Mesothelial cell of epicardium (in vitro differentiated cells): ENCODE results near the gene SH3GLB2. TPM values are rescaled to one million over a fixed set of nuclear protein-coding genes. Genes with fewer than 3 reads are reported as not detected.

Source experiments
- DNase-seq, 2 experiments: peaks; one replicate each; pipeline ENCODE4 v3.0.0; 2021; ENCODE audit warnings: low spot score in 2 of 2; ENCODE audit not compliant: unreplicated experiment in 2 of 2
- H3K27ac Mint-ChIP-seq: 2 replicates; pipeline ENCODE4 v1.8.0; 2021; ENCODE audit warnings: mixed read lengths
- H3K27me3 Mint-ChIP-seq: 2 replicates; pipeline ENCODE4 v1.8.0; 2021; ENCODE audit warnings: low read depth, mixed read lengths
- H3K36me3 Mint-ChIP-seq: 2 replicates; pipeline ENCODE4 v1.8.0; 2021; ENCODE audit warnings: mixed read lengths
- H3K4me1 Mint-ChIP-seq: 2 replicates; pipeline ENCODE4 v1.8.0; 2021; ENCODE audit warnings: mixed read lengths
- H3K4me3 Mint-ChIP-seq: 2 replicates; pipeline ENCODE4 v1.8.0; 2021; ENCODE audit warnings: mild to moderate bottlenecking, moderate library complexity, mixed read lengths
- H3K9me3 Mint-ChIP-seq: 2 replicates; pipeline ENCODE4 v1.8.0; 2021; ENCODE audit warnings: mixed read lengths
- total RNA-seq: library from RNA; stranded (reverse); gene quantifications from 3 replicates; pipeline ENCODE4 v1.2.1, GENCODE V29; 2021
- TF ChIP-seq, protein P1 (sequence below): fragments of 200-600 bp; sonication (generic); IDR thresholded peaks from one replicate; pipeline ENCODE4 v1.5.0; 2021; ENCODE audit warnings: antibody characterized with exemption; ENCODE audit not compliant: unreplicated experiment

Gene SH3GLB2
- total RNA-seq, 1 donor from 2014 or later, result 173 TPM

DNA sequence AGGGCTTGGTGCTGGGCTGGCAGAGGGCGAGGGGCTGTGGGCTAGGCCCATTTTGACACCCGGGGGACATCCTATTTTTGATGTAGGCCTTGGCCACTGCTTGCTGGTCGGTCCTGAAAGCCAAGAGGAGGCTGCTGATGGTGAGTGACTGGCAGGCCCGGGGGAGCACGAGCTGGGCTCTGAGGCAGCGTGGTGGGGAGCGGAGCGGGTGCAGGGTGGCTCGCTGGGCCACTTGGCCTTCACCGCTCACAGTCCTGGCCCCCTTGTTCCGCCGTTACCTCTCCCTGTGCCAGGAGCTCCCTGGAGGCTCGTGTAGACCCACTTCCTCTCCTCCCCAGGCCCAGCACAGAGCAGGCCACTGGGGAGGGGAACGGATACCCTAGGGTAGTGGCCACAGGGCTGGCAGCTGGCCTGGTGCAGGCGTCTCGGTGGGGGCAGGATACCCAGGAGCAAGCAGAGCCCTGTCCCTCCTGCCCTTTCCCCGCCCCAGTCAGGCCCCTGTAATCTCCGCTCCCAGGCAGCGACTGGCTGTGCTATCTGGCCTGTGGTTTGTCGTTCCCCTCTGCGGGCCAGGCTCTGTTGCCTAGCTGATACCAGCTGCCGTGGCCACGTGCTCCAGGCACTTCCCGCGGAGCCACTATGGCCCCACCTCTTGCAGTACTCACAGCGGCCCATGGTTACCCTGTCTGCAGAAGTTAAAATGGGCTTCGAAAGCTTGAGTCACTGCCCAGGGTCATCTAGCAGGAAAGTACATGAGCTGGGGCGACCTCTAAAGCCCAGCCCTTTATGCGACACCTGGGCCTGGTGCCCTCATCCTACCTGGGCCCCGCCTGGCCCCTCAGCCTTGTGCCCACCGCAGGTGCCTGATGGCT lies 41.1 kb upstream of the SH3GLB2 start:
- TF ChIP-seq, protein P1, sequence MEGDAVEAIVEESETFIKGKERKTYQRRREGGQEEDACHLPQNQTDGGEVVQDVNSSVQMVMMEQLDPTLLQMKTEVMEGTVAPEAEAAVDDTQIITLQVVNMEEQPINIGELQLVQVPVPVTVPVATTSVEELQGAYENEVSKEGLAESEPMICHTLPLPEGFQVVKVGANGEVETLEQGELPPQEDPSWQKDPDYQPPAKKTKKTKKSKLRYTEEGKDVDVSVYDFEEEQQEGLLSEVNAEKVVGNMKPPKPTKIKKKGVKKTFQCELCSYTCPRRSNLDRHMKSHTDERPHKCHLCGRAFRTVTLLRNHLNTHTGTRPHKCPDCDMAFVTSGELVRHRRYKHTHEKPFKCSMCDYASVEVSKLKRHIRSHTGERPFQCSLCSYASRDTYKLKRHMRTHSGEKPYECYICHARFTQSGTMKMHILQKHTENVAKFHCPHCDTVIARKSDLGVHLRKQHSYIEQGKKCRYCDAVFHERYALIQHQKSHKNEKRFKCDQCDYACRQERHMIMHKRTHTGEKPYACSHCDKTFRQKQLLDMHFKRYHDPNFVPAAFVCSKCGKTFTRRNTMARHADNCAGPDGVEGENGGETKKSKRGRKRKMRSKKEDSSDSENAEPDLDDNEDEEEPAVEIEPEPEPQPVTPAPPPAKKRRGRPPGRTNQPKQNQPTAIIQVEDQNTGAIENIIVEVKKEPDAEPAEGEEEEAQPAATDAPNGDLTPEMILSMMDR, result no peak
- no peak for DNase-seq
- H3K9me3 Mint-ChIP-seq, result no peaks in the 10 kb centered on the region
- no peak overlapping the region for H3K27ac Mint-ChIP-seq
- no peaks in the 10 kb centered on the region for H3K4me1 Mint-ChIP-seq
- peaks cover 11% of the 10 kb centered on the region for H3K36me3 Mint-ChIP-seq
- no peak overlapping the region for H3K4me3 Mint-ChIP-seq
- H3K27me3 Mint-ChIP-seq, result no peaks in the 10 kb centered on the region

- H3K9me3 Mint-ChIP-seq, result no peaks in the 10 kb centered on the region
- no peak overlapping the region for H3K27ac Mint-ChIP-seq
- H3K36me3 Mint-ChIP-seq, result peaks cover 15% of the 10 kb centered on the region
- no peaks in the 10 kb centered on the region for H3K27me3 Mint-ChIP-seq
- TF ChIP-seq, protein P1, result no peak
- H3K4me3 Mint-ChIP-seq, result no peak overlapping the region
- no peak for DNase-seq
- no peaks in the 10 kb centered on the region for H3K4me1 Mint-ChIP-seq
Observed at GRCh38 chr9:129068110-129068509, 40.0 kb upstream of the SH3GLB2 start.

- H3K4me1 Mint-ChIP-seq, result no peaks in the 10 kb centered on the region
- no peak for DNase-seq
- peaks cover 21% of the 10 kb centered on the region for H3K36me3 Mint-ChIP-seq
- no peaks in the 10 kb centered on the region for H3K27me3 Mint-ChIP-seq
- no peaks in the 10 kb centered on the region for H3K9me3 Mint-ChIP-seq
- H3K4me3 Mint-ChIP-seq, result no peak overlapping the region
- TF ChIP-seq, protein P1, result no peak
- no peak overlapping the region for H3K27ac Mint-ChIP-seq
Observed at GRCh38 chr9:129064499-129064908, 36.4 kb upstream of the SH3GLB2 start.

DNA sequence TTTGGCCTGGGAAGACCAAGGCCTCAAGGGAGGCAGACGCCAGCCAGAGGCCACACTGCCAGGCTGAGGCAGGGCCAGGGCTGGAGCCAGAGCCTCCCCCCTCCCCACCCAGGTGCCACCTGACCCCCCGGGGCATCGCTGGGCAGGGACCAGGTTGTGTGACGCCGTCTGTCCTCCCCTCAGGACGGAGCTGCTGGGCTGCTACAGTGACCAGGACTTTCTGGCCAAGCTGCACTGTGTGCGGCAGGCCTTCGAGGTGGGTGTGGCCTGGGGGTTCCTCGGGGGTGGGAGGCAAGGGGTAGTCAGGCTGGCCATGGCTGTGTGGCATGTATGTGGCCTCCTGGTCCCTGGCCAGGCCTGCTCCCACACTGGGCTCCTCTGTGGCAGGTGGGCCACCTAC lies 34.9 kb upstream of the SH3GLB2 start:
- Mint-ChIP-seq H3K9me3 (no peaks in the 10 kb centered on the region), H3K27me3 (no peaks in the 10 kb centered on the region), H3K36me3 (peaks cover 17% of the 10 kb centered on the region), H3K4me3 (no peak overlapping the region), H3K4me1 (no peaks in the 10 kb centered on the region), H3K27ac (no peak overlapping the region)
- TF ChIP-seq, protein P1, result no peak
- no peak for DNase-seq

GRCh38 chr9:129060991-129061390 lies 32.9 kb upstream of the SH3GLB2 start:
- Mint-ChIP-seq H3K4me1 (no peaks in the 10 kb centered on the region), H3K27me3 (no peaks in the 10 kb centered on the region), H3K9me3 (no peaks in the 10 kb centered on the region), H3K27ac (no peak overlapping the region), H3K36me3 (peaks cover 19% of the 10 kb centered on the region), H3K4me3 (no peak overlapping the region)
- TF ChIP-seq, protein P1, result no peak
- no peak for DNase-seq
